Ishikawa (cell line): ENCODE measurements around the gene GNB1L.

Experiments used
- CREB1 ChIP-seq: IDR thresholded peaks from 2 replicates; pipeline ENCODE4 v1.6.1; 2012; ENCODE audit warnings: low read depth
- EGR1 ChIP-seq: IDR thresholded peaks from 2 replicates; pipeline ENCODE4 v1.6.1; 2012
- EP300 ChIP-seq: IDR thresholded peaks from 2 replicates; pipeline ENCODE4 v1.6.1; 2012; ENCODE audit warnings: borderline replicate concordance
- MAX ChIP-seq: IDR thresholded peaks from 2 replicates; pipeline ENCODE4 v1.6.1; 2012

- TF ChIP-seq MAX = no peak
- TF ChIP-seq CREB1 = no peak
- no peak for TF ChIP-seq EP300
- TF ChIP-seq EGR1 = no peak
Observed at GRCh38 chr22:19796160-19796559, 58.5 kb downstream of the GNB1L start.
